SK-N-SH (cell line): ENCODE results near the gene GLYR1. TPM values are rescaled to one million over a fixed set of nuclear protein-coding genes. Genes with fewer than 3 reads are reported as not detected.

ENCODE experiments used
- CTCF ChIA-PET: fragments of 300-600, 350-600 bp; formaldehyde crosslinking; extraction: SDS; loops from one replicate; lab custom pipeline; 2021; lab: Yijun Ruan, JAX
- POLR2A ChIA-PET: fragments of 350-600 bp; sonication (Branson Sonifier 250); formaldehyde crosslinking; extraction: SDS; loops from one replicate; lab custom pipeline; 2020; ENCODE audit warnings: antibody characterized with exemption, inconsistent platforms; lab: Yijun Ruan, JAX
- DNase-seq: peaks from one replicate; pipeline ENCODE4 v3.0.0; 2012
- H2AFZ ChIP-seq: fragments of 200-600 bp; sonication (generic); 2 replicates; pipeline ENCODE4 v1.8.1; 2016; ENCODE audit warnings: antibody characterized with exemption, mild to moderate bottlenecking, low read depth
- H3F3A ChIP-seq: fragments of 200-600 bp; sonication (generic); replicated peaks from 2 replicates; pipeline ENCODE3; 2016; ENCODE audit warnings: antibody characterized with exemption, mild to moderate bottlenecking; ENCODE audit not compliant: insufficient read depth
- H3K27ac ChIP-seq, 2 experiments: fragments of 200-500 bp in 1 of 2; fragments of 200-600 bp in 1 of 2; sonication (Bioruptor generic) in 1 of 2; sonication (generic), shearing (Covaris generic) in 1 of 2; 2 replicates each; pipeline versions ENCODE4 v1.5.1 to v1.6.1; 2014 to 2016; ENCODE audit warnings: low read depth in 2 of 2, inconsistent platforms in 1 of 2, low read length in 1 of 2, mild to moderate bottlenecking in 1 of 2, mixed read lengths in 1 of 2
- H3K27me3 ChIP-seq: fragments of 200-600 bp; sonication (generic), shearing (Covaris generic); 2 replicates; pipeline ENCODE4 v1.6.1; 2016; ENCODE audit warnings: mixed run types; ENCODE audit not compliant: insufficient read depth
- H3K36me3 ChIP-seq, 2 experiments: fragments of 200-500 bp in 1 of 2; fragments of 200-600 bp in 1 of 2; sonication (Bioruptor generic) in 1 of 2; sonication (generic) in 1 of 2; replicated peaks in 1 of 2; 2 replicates each; pipeline versions ENCODE3 to v1.5.1; 2014 to 2016; ENCODE audit warnings: low read length in 1 of 2, mild to moderate bottlenecking in 1 of 2; ENCODE audit not compliant: insufficient read depth in 2 of 2, control insufficient read depth in 1 of 2
- H3K4me1 ChIP-seq, 2 experiments: fragments of 200-500 bp in 1 of 2; fragments of 200-600 bp in 1 of 2; sonication (Bioruptor generic) in 1 of 2; sonication (generic), shearing (Covaris generic) in 1 of 2; 2 replicates each; pipeline versions ENCODE4 v1.5.1 to v1.6.1; 2014 to 2016; ENCODE audit warnings: low read depth in 1 of 2, low read length in 1 of 2, mixed run types in 1 of 2; ENCODE audit not compliant: insufficient read depth in 2 of 2, control insufficient read depth in 1 of 2
- H3K4me2 ChIP-seq: fragments of 200-600 bp; sonication (generic), shearing (Covaris generic); 2 replicates; pipeline ENCODE4 v1.6.1; 2017; ENCODE audit warnings: mixed run types
- H3K4me3 ChIP-seq, 2 experiments: fragments of 200-500 bp in 1 of 2; fragments of 200-600 bp in 1 of 2; sonication (Bioruptor generic) in 1 of 2; sonication (generic), shearing (Covaris generic) in 1 of 2; 2 replicates each; pipeline versions ENCODE4 v1.5.1 to v1.8.1; 2014 to 2016; ENCODE audit warnings: low read depth in 2 of 2, inconsistent platforms in 1 of 2, low read length in 1 of 2, mild to moderate bottlenecking in 1 of 2, mixed read lengths in 1 of 2, moderate library complexity in 1 of 2
- H3K79me2 ChIP-seq: fragments of 200-600 bp; sonication (generic); 2 replicates; pipeline ENCODE4 v1.8.1; 2017; ENCODE audit warnings: mild to moderate bottlenecking; ENCODE audit not compliant: insufficient read depth
- H3K9ac ChIP-seq: fragments of 200-600 bp; sonication (generic); 2 replicates; pipeline ENCODE4 v1.6.1; 2017; ENCODE audit warnings: mixed run types
- H3K9me2 ChIP-seq: fragments of 200-600 bp; sonication (generic); 2 replicates; pipeline ENCODE4 v1.6.1; 2017; ENCODE audit warnings: mixed run types
- H3K9me3 ChIP-seq: fragments of 200-600 bp; sonication (generic); 2 replicates; pipeline ENCODE4 v1.6.1; 2017; ENCODE audit warnings: mixed run types, mild to moderate bottlenecking, moderate library complexity
- H4K20me1 ChIP-seq: fragments of 200-600 bp; sonication (generic); 2 replicates; pipeline ENCODE4 v1.6.1; 2017; ENCODE audit warnings: mild to moderate bottlenecking, mixed run types; ENCODE audit not compliant: insufficient read depth
- CHD2 ChIP-seq: fragments of 150-350 bp; IDR thresholded peaks from 2 replicates; pipeline ENCODE4 v1.6.1; 2018; ENCODE audit warnings: low read length; ENCODE audit not compliant: partially characterized antibody
- ELF1 ChIP-seq: IDR thresholded peaks from 2 replicates; pipeline ENCODE4 v1.4.0; 2012
- GATA2 ChIP-seq: sonication (generic); formaldehyde crosslinking; IDR thresholded peaks from 2 replicates; pipeline ENCODE4 v1.5.0; 2020; ENCODE audit warnings: mild to moderate bottlenecking, missing genetic modification reagents
- WGBS: methylation state at CpG from one replicate; pipeline ENCODE4 v1.1.6; 2017; ENCODE audit warnings: low lambda C conversion rate; 5-methylcytosine and 5-hydroxymethylcytosine counted together
- polyA plus RNA-seq, 3 experiments: library from polyadenylated mRNA; depleted of rRNA; stranded (reverse); fragments of >200 nt; gene quantifications; 2 replicates each; pipeline ENCODE4 v1.2.3, GENCODE V29; 2012
- TF ChIP-seq, protein P1 (sequence below): IDR thresholded peaks from 2 replicates; pipeline ENCODE4 v1.6.1; 2012; ENCODE audit warnings: mild to moderate bottlenecking, low read depth, low read length, moderate library complexity

GLYR1 gene
- polyA plus RNA-seq, 1 of the 3 experiments (the other 2 are of a cell fraction): 40.1 TPM

DNA sequence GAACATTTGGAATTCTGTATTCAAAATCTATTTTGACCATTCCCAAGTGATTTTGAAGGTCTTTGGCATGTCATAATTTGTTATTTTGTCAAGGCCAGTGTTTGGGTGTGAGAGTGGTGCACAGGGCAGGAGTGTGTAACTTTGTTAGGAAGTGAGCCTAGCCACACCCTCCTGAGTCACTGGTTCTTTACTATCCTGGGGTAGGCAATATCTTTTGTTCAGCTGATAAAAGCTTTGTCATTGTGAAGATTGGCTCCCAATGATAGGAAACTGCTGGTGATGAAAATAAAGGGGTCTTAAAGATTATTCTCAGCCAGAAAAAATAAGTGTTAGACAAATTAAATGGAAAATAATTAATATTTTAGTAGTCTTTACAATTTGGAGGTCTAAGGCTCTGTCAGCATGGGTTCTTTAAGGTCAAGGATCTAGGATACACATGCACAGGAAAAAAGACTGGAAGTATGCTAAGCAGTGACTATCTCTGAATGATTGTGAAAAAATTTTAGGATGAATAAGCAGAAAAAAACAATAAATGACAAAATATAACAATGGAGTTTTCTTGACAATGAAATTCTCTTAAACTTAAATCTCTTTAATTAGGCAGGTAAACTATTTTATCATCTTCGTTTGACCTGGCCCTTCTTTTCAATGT is 5.3 kb upstream of the GLYR1 start:
- Histone ChIP-seq H3K9me3 (no peaks in the 10 kb centered on the region), H3K27me3 (no peaks in the 10 kb centered on the region), H3K79me2 (peaks cover 95% of the 10 kb centered on the region), H3K27ac (peak overlapping the region in 1 of 2 experiments; percentile 28; a peak in 1 of 4 replicates), H3F3A (peaks cover 5% of the 10 kb centered on the region), H4K20me1 (peaks cover 43% of the 10 kb centered on the region), H2AFZ (0 out of 2 replicates have a peak overlapping the region, but pooled peaks have one; percentile 19), H3K9me2 (no peaks in the 10 kb centered on the region), H3K9ac (no peak overlapping the region), H3K4me1 (peaks cover 0 to 20% of the 10 kb centered on the region in 2 experiments; a peak in 3 of 4 replicates), H3K36me3 (peaks cover 19 to 32% of the 10 kb centered on the region in 2 experiments), H3K4me3 (no peak overlapping the region), H3K4me2 (peak overlapping the region; percentile 11; the same call in 1 of the 2 replicates)
- DNase-seq: no peak
- ChIA-PET CTCF (no interaction called here), POLR2A (no interaction called here)
- no peak for TF ChIP-seq ELF1
- WGBS: 88% methylated on average over 1 of the region's 1 CpG

DNA sequence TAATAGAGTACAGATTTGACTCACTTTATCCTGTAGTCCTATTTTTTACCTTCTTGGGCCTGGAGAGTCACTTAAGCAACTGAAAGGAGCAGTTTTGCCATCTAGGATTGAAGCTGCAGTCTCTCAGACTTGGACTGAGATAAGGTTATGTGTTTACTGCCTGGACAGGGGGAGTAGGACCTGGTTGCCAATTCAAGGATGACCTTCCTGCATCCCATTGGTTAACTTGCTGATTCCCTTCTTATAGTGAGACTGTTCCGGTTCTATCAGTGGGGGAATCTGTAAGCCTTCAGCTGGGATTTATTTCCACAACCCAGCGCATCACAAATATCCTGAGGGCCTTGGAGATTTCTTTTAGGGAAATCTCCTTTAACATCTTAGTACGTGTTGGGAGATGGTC is 3.1 kb upstream of the GLYR1 start:
- ChIA-PET CTCF (interaction anchor here (1.8 kb wide), 1 partner anchor 10 kb away, joined by 6 read pairs; no protein-coding TSS in a partner anchor), POLR2A (no interaction called here)
- TF ChIP-seq CHD2 (peak; percentile 23), GATA2 (CRISPR knock-in tag) (peak; percentile 19; the same call in 1 of the 2 replicates)
- TF ChIP-seq, protein P1, sequence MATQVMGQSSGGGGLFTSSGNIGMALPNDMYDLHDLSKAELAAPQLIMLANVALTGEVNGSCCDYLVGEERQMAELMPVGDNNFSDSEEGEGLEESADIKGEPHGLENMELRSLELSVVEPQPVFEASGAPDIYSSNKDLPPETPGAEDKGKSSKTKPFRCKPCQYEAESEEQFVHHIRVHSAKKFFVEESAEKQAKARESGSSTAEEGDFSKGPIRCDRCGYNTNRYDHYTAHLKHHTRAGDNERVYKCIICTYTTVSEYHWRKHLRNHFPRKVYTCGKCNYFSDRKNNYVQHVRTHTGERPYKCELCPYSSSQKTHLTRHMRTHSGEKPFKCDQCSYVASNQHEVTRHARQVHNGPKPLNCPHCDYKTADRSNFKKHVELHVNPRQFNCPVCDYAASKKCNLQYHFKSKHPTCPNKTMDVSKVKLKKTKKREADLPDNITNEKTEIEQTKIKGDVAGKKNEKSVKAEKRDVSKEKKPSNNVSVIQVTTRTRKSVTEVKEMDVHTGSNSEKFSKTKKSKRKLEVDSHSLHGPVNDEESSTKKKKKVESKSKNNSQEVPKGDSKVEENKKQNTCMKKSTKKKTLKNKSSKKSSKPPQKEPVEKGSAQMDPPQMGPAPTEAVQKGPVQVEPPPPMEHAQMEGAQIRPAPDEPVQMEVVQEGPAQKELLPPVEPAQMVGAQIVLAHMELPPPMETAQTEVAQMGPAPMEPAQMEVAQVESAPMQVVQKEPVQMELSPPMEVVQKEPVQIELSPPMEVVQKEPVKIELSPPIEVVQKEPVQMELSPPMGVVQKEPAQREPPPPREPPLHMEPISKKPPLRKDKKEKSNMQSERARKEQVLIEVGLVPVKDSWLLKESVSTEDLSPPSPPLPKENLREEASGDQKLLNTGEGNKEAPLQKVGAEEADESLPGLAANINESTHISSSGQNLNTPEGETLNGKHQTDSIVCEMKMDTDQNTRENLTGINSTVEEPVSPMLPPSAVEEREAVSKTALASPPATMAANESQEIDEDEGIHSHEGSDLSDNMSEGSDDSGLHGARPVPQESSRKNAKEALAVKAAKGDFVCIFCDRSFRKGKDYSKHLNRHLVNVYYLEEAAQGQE: no peak
- Histone ChIP-seq H2AFZ (no peak overlapping the region), H4K20me1 (peaks cover 58% of the 10 kb centered on the region), H3K27me3 (no peaks in the 10 kb centered on the region), H3K9ac (0 out of 2 replicates have a peak overlapping the region, but pooled peaks have one; percentile 12), H3K27ac (no peak overlapping the region), H3F3A (peaks cover 5% of the 10 kb centered on the region), H3K79me2 (peaks cover 95% of the 10 kb centered on the region), H3K36me3 (peaks cover 10 to 17% of the 10 kb centered on the region in 2 experiments), H3K9me2 (no peaks in the 10 kb centered on the region), H3K4me3 (peak overlapping the region; percentile 3 to 29; a peak in 2 of 4 replicates), H3K4me1 (peaks cover 11 to 26% of the 10 kb centered on the region in 2 experiments; a peak in 3 of 4 replicates), H3K9me3 (no peaks in the 10 kb centered on the region), H3K4me2 (peak overlapping the region; percentile 82)
- WGBS: 58% methylated on average over 3 of the region's 3 CpGs
- peak; percentile 58 for DNase-seq
